Skeletal muscle cell (primary cell): ENCODE data around the gene AK8.

Experiments used
- DNase-seq: peaks from one replicate; pipeline ENCODE4 v3.0.0-alpha.2; 2010; ENCODE audit warnings: low read depth
- H3K4me3 ChIP-seq: 2 replicates; pipeline ENCODE4 v1.5.1; 2011; ENCODE audit warnings: low read depth, mild to moderate bottlenecking, control low read depth, low read length, moderate library complexity

AK8 gene, protein sequence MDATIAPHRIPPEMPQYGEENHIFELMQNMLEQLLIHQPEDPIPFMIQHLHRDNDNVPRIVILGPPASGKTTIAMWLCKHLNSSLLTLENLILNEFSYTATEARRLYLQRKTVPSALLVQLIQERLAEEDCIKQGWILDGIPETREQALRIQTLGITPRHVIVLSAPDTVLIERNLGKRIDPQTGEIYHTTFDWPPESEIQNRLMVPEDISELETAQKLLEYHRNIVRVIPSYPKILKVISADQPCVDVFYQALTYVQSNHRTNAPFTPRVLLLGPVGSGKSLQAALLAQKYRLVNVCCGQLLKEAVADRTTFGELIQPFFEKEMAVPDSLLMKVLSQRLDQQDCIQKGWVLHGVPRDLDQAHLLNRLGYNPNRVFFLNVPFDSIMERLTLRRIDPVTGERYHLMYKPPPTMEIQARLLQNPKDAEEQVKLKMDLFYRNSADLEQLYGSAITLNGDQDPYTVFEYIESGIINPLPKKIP

DNA sequence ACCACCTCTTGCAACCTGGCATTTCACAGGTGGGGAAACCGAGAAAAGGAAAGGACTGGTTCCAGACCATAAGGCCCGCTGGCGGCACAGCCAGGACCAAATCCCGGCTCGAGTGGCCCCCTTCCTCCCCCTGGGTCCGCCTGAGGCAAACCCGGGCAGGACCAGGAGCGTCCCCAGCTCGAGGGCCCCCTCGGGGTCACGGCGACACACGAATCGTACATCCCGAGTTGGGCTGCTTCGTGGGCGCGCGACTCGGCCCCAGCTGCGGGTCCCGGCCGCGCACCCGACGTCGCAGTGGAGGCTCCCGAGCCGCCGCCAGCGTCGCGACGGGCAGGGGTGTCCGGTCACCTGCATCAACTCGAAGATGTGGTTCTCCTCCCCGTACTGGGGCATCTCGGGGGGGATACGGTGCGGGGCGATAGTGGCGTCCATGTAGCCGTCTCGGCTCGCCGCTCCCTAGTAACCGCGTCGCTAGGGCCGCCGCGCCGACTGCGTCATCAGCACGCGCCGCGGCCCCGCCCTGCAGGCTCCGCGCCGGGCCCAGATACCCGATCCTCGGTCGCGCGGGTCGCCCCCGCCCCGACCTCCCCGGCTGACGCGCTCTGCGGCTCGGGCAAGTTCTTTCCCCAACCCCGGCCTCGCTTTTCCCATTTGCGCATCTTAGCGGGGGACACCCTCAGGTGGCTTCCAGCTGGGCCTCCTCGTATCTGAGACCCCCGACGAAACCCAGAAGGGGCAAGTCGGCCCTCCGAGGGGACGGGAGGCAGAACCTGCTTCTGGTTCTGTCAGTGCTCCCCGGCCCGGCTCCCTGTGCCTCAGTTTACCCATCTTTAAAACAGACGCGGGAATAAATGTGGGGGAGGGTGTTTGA, at the start of gene AK8:
Gene AK8 (minus strand): TSS at position 461 of the 871 bp plus-strand sequence. CDS start 29 bp downstream, at position 432.
- DNase-seq = peak; percentile 27
- H3K4me3 ChIP-seq = peak within 1 kb of the TSS; percentile 99

DNA sequence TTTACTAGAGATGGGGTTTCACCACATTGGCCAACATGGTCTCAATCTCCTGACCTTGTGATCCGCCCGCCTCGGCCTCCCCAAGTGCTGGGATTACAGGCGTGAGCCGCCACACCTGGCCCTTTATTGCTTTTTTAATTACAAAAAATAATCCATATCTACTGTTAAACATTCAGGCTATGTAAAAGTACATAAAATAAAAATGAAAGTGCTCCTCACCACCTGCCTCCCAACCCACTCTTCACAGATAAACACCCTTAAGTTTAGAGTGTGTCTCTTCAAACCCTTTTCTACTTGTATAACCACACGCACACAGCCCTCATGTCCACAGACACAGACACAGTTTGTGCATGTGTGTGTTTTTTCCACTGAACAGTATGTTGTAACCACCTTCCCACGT, 49.6 kb upstream of the AK8 start:
- DNase-seq = no peak
- H3K4me3 ChIP-seq = no peak overlapping the region

DNA sequence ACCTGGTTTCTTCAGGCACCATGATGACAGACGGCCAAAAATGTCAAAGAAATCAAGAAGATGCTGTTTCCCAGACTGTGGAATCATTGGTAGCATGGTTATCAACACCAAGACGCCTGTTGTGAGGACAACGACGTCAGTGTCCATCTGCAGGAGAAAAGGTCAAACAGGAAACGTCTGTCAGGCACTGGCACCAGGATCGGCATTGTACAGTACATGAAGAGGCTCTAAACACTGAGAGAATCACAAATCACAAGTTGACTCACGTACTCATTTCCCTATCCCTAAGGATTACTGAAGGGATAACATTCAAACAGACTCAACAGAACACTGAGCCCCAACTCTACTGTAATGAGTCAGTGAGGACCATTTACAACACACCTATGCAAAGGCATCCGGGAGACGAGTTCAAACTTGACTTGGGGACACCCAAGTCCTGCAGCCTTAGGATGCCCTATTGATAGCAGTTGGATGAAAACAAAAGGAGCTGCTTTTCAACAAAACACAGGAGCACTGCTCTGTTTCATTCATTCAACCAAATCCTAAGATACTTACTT, 45.3 kb upstream of the AK8 start:
- DNase-seq = no peak
- no peak overlapping the region for H3K4me3 ChIP-seq

DNA sequence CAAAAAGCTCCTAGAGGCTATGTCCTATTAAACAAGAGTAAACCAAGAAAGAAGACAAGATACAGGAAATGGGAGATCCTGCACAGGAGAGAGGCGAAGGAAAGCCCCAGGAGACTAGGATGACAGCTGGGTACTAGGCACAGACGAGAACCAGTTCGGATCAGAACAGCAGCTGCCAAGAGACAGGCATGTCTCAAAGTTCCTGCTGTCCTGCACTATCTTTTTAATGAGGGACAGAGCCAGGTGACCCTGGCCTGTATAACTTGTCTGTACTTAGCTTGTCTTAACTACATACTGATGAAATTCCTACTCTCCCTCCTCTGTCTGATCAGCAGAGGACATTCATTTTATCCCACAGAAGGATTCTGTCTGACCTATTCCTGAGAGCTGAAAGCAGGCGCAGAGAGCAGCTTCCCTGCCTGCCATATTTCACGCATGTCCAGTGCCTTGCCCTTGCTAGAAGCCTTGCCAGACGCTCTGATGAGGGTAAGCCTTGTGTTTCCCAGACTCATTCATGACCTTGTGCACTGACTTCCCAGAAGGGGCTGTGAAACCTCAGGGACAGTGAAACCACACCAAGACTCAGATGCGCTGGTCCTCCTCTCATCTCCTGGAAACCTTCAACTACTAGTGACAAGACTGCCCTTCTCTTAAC, 41.7 kb upstream of the AK8 start:
- no peak for DNase-seq
- no peak overlapping the region for H3K4me3 ChIP-seq

DNA sequence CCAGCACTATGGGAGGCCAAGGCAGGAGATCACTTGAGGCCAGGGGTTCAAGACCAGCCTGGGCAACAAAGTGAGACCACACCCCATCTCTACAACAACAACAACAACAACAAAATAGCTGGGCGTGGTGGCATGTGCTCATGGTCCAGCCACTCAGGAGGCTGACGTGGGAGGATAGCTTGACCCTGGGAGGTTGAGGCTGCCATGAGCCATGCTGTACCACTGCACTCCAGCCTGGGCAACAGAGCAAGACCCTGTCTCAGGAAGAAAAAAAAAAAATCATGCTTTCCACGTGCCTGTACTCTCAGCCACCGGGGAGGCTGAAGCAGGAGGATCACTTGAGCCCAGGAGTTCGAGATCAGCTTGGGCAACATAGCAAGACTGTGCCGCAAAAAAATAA, 36.8 kb upstream of the AK8 start:
- DNase-seq = no peak
- no peak overlapping the region for H3K4me3 ChIP-seq

DNA sequence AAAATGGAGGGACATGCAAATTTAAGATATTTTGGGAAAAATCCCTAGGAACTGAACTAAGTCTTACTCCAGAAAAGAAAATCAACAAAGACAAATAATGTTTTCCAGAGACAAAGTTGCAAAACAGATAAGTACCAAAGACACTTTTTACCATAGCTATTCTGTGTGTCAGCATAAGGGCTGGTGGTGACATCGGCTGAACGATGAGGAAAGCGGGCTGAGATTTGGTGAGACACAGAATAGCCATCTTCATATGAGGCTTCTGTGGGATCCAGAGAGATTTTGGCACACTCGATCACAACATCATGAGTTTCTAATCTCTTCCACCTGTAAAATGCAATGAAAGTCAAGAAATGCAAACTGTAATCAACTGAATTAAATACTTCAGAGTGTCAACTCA, 34.0 kb upstream of the AK8 start:
- no peak for DNase-seq
- no peak overlapping the region for H3K4me3 ChIP-seq

DNA sequence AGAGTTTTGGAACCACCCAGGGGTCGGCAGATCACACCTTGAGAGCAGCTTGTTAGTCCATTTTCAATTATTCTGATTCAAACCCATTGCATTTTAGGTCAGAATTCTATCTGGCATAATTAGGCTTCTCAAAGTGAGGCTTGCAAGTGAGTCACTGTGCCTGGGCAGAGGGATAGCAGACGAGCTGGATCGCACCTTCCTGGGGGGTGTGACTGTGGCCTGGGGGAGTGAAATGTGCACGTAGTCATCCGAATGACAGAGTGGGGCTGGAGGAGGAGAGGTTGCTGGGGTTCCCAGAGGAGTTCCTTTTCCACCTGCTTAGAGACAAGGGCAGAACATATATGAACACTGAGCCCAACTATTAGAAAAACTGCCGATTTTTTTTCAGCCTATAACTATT, 32.3 kb upstream of the AK8 start:
- no peak overlapping the region for H3K4me3 ChIP-seq
- no peak for DNase-seq

DNA sequence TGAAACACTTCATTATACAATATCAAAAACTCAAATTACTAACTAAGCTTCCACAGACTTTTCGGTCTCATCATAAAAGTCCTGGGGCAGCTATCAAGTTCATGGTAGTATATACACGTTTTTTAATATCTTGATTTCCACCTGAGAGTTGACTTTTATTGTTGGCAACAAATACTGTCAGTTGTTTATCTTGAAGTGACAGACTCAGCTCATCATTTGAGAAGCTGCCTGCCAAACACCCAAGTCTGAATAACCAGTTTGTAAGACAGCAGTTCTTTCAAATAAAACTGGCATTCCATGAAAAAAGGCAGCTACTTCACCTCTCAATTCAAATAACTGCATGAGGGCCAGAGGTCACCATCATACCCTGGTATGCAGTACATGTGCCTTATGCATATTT, 31.2 kb upstream of the AK8 start:
- no peak for DNase-seq
- no peak overlapping the region for H3K4me3 ChIP-seq

DNA sequence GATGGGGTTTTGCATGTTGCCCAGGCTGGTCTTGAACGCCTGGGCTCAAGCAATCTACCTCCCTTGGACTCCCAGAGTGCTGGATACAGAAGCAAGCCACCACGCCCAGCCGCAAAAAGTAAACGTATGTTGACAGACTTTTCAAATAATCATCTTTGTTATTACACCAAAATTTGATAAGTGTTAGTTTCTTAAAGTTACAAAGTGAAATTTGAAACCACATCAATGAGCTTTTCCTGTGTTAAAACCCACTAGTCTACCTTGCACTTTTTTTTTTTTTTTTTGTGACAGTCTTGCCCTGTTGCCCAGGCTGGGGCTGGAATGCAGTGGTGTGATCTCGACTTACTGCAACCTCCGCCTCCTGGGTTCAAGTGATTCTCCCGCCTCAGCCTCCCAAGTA, 30.6 kb upstream of the AK8 start:
- no peak for DNase-seq
- no peak overlapping the region for H3K4me3 ChIP-seq

DNA sequence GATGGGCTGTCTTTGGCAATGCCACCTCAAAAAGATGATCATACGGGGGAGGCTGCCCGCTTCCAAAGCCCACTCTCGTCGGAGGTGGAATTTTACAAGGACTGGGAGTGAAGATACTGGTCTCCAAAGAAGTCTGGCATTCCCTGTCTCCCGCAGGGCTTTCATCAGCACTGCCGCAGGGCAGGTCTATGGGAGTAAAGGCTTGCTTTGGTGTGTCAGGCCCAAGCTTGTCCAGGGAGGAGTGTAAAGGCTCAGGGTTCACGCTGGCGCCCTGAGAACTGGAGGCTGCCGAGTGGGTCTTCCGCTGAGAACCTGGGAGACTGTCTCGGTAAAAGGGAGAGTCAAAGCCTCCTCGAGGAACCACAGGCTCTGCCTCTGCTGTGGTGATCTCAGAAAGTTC, 27.6 kb upstream of the AK8 start:
- no peak overlapping the region for H3K4me3 ChIP-seq

DNA sequence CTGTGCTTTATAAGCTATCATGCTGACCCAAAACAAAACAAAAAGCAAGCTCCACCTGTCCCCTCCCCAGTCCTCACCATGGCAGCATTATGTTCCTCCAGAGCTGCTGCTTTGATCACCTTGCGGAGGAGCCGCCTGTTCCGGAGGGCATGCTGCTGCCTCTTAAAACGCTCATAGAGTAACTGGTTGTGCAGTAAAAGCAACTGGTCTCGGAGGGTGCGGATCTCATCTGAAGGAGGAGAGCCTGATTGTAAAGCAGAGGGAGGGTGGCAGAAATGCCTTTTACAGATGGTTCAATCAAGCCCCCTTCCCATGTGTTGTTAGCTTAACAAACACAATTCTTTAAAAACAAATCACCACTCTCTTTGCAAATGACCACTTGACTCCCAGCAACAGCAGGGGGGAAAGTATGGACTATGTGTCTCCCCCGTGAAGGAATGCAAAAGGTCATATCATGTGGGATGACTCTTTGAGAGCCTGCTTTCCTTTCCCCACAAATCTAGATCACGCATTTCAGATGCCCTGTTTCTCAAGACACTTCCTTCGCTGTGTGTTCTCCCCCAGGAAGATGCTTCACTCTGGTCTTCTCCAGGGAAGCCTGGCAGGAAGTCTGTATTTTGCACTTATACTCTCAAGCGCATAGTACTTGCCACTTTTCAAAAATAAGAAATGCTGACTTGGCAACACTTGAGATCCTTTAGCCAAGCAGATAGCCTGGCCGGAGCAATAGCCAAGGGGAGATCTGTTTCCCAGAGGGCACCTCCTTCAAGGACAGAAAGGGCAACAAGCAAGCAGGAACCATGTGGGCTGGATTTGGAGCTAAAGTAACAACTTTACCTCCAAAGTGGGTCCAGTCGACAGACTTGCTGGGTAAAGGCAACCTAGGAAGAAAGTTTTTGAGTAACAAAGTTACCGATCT, 25.7 kb upstream of the AK8 start:
- no peak for DNase-seq
- no peak overlapping the region for H3K4me3 ChIP-seq

More for the DNA sequence above, 27.6 kb upstream of the AK8 start:
- no peak for DNase-seq

DNA sequence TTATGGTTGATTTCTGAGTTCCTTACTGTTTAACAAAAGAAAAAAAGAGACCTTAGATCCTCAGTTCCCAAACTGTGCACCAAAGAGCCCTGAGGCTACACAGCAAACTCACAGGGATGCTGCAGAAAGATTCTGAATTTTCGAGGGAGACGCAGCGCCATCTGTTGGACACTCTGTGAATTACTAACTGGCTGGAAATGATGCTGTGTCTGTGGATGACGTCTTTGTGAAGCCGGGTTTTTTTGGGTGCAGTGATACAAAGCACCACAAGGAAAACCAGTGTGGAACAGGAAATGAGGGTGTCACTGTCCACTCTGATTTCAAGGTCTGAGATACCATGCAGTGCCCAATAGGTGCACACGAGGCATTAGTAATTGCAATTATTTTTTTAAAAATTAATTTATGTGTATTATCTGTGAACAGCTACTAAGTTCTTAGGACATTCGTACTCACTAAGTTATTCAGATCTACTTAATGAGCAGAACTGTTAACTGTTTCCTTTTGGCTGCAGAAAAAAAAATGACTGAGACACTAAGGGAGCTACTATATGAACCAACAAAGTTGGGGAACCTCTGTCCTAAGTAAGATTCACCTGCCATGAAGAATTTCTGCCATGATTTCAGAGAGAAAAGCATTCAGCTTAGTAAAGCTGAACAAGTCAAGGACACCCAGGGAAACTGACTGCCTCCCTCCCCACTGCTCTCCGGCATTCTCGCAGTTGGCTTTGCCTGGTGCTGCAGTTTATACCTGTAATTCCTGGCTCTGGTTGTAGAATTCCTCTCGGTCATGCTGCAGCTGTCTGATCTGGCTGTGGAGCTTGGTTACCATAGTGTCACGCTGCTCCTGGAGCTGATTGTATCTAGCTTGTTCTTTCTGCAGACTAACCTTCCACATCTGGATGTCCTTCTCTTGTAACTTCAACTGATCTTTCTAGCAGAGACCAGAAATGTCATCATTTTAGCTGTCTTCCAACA, 24.1 kb upstream of the AK8 start:
- DNase-seq = peak; percentile 19
- H3K4me3 ChIP-seq = no peak overlapping the region

DNA sequence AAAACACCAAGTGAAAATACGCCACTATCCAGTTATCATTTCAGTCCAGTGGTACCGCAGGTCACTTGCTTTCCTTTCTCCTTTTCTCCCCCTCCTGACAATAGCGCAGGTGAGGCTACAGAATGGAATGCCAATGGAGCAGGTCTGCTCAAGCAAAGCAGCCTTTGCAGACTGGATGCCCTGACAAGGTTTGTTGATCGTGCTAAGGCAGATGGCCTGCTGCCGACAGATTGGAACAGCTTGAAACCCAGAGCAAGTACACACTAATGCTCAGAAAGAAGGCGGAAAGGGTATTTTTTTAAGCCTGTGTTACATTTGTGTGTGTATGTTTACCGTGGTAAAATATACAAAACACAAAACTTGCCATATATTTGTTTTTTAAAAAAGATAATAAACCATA, 20.0 kb upstream of the AK8 start:
- H3K4me3 ChIP-seq = no peak overlapping the region
- no peak for DNase-seq

DNA sequence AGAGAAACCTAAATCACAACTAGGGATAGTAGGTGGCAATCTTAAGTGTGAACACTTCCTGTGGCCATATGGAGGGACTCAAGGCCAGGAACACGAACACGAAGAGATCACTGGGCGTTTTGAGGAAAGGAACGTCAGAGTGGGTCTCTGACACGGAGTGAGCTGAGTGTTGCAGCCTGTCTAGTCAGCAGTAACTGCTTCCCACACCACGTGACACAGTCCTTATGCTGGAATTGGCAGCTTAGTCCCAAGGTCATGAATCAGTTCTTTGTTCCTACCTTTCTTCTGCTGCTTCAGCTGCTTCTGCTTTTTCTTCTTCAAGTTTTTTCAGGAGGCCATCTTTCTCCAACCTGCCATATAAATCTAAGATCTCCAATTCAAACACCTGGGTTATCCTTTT, 18.8 kb upstream of the AK8 start:
- no peak for DNase-seq

DNA sequence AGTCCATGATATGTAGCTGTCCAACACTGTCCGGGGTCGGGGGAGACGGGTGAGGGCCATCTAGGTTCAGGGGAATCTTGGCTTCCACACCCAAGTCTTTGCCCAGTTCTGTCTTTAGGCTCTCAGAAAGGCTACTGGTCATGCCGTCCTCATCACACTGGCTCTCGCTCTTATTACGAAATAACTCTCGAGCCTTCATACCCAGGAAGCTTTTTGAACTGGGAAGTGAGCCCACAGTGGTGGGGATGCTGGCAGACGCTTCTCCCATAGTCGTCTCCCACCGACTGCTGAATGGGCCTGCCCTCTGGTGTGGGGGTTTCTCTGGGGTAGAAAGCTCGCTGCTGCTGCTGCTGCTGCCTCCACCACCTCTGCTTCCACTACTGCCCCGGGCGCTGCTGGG, 18.2 kb upstream of the AK8 start:
- no peak for DNase-seq
- no peak overlapping the region for H3K4me3 ChIP-seq

More for the DNA sequence above, 18.8 kb upstream of the AK8 start:
- no peak overlapping the region for H3K4me3 ChIP-seq

DNA sequence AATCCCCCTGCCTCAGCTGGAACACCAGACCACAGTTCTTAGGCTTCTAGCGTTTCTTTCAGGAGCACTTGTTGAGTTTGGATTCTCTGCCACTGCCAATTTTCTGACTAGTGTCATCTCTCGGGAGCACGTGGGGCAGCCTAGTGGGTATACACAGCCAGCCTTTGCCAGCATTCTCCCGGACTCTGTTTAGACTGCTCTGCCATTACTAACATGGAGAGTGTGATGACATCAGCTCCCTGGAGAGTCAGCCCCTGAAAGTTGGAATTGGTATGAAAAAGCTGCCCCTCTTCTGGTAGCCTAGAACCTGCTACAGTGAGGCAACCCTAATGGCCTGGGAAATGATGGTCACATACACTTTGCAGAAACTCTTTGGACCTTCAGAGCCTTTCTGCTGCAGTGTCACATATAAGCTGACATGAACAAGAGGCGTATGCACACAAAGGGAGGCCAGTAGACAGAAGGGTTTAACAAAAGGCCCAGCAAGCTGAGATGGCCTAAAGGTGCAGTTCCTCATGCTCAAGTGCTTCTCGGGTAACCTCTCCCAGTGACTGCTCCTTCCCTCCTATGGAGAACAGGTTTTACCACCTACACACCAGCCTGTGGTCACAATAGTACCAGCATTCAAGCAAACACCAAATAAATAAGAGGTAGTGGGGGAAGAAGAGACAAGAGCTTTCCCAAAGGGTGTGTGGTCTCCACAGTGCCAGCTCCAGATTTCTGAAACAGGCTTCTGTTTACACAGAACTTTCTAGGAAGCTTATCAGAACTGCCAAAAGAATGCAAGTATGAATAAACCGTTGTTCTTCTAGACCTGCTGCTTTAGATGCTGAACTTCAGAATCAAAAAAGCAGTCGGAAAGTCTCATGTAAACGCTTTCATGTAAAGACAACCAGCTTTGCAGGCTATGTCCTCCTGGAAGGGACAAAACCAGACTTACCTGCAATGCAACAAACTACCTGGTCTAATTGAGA, 17.1 kb upstream of the AK8 start:
- no peak overlapping the region for H3K4me3 ChIP-seq
- no peak for DNase-seq

DNA sequence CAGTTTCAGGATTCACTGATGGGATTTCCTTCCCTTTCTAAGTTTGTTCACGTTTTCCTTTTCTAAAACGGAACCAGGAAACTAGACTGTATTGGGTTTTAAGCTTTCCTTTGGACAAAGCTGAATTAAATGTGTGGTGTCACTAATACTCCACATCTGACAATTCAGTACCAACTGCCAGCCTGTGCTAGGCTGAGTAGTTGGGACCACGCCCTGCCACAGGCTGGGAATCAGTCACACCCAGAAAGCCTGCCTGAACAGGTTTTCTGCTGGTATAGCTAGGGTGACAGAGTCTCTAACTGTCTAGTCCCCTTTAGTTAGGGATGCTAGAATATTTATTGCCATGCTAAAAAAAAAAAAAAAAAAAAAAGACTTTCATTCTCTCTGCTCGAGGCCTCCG, 16.3 kb upstream of the AK8 start:
- DNase-seq = no peak
- no peak overlapping the region for H3K4me3 ChIP-seq
